Peyer's patch (tissue), 4 donors: Measurements from ENCODE around the gene NTS. TPM values are rescaled to one million over a fixed set of nuclear protein-coding genes. Genes with fewer than 3 reads are reported as not detected.
A peak's percentile ranks its signal among the peaks of the same experiment; 100 is the strongest.

Source experiments
- DNase-seq, 3 donors: peaks; one replicate each; pipeline ENCODE4 v3.0.0-alpha.2; 2017 to 2019
- H3K27ac ChIP-seq, 4 donors: fragments of 200-600 bp; sonication (generic); one replicate each; pipeline ENCODE4 v1.5.1; 2016 to 2019
- H3K27me3 ChIP-seq, 2 donors: fragments of 200-600 bp; sonication (generic); one replicate each; pipeline ENCODE4 v1.5.1; 2019
- H3K36me3 ChIP-seq, 3 donors: fragments of 200-600 bp; sonication (generic); one replicate each; pipeline ENCODE4 v1.5.1; 2016 to 2019
- H3K4me1 ChIP-seq, 4 donors: fragments of 200-600 bp; sonication (generic); one replicate each; pipeline ENCODE4 v1.5.1; 2016 to 2019
- H3K4me3 ChIP-seq, 4 donors: fragments of 200-600 bp; sonication (generic); 1 replicate in 3 of 4; 2 replicates in 1 of 4; pipeline ENCODE4 v1.5.1; 2016 to 2019; ENCODE audit warnings: mild to moderate bottlenecking in 1 of 4
- H3K9me3 ChIP-seq, 4 donors: fragments of 200-600 bp; sonication (generic); one replicate each; pipeline ENCODE4 v1.5.1; 2016 to 2019; ENCODE audit warnings: mild to moderate bottlenecking in 1 of 4
- CTCF ChIP-seq, 6 experiments: fragments of 450-650 bp in 4 of 6; fragments of 200-600 bp in 2 of 6; sonication (generic) in 1 of 6; IDR thresholded peaks; one replicate each; pipeline ENCODE4 v1.5.1; 2017 to 2019; ENCODE audit warnings: antibody characterized with exemption in 6 of 6, mild to moderate bottlenecking in 3 of 6, moderate library complexity in 1 of 6
- POLR2A ChIP-seq, 2 donors: fragments of 450-650 bp; IDR thresholded peaks; one replicate each; pipeline ENCODE4 v1.5.1; 2017; ENCODE audit warnings: antibody characterized with exemption in 2 of 2, mild to moderate bottlenecking in 2 of 2, moderate library complexity in 2 of 2
- total RNA-seq, 4 donors: library from RNA; depleted of rRNA; stranded (reverse); fragments of >200 nt; gene quantifications; one replicate each; pipeline ENCODE4 v1.1.0, GENCODE V29; 2016

Gene NTS
- total RNA-seq, 4 donors from 2014 or later, result 35.4 to 241 (median 72.8) TPM; not detected in 1

GRCh38 chr12:85849344-85849743 is 24.8 kb upstream of the NTS start:
- H3K9me3 ChIP-seq, result no peaks in the 10 kb centered on the region
- no peak overlapping the region for H3K27ac ChIP-seq
- TF ChIP-seq POLR2A (IDR thresholded peaks at IDR 0.05) (no peak), CTCF (IDR thresholded peaks at IDR 0.05) (no peak)
- H3K4me3 ChIP-seq, result no peak overlapping the region
- no peaks in the 10 kb centered on the region for H3K36me3 ChIP-seq
- H3K27me3 ChIP-seq, result no peaks in the 10 kb centered on the region
- no peak for DNase-seq
- H3K4me1 ChIP-seq, result no peaks in the 10 kb centered on the region

GRCh38 chr12:85855305-85855704 is 18.8 kb upstream of the NTS start:
- no peak for TF ChIP-seq POLR2A (IDR thresholded peaks at IDR 0.05)
- no peak for TF ChIP-seq CTCF (IDR thresholded peaks at IDR 0.05)

DNA sequence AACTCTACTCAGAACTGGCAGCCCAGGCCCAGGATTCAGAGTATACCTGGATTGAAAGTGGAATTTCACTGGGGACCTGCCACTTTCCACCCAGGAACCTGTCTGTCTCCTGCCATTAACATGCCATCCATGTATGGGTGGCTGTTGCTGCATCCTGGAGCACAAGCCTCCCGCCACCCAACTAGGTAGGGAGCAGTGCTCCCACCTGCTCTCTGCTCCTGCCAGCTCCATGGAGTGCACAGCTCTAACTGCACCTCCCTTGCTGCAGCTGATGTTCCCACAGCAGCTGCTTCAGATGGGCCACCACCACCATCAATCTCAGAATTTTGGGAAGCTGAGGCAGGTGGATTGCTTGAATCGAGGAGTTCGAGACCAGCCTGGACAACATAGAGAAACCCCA is 17.1 kb upstream of the NTS start:
- H3K27me3 ChIP-seq, result no peaks in the 10 kb centered on the region
- no peaks in the 10 kb centered on the region for H3K4me1 ChIP-seq
- no peak overlapping the region for H3K27ac ChIP-seq
- no peaks in the 10 kb centered on the region for H3K36me3 ChIP-seq
- no peak overlapping the region for H3K4me3 ChIP-seq
- no peak for TF ChIP-seq CTCF (IDR thresholded peaks at IDR 0.05)
- TF ChIP-seq POLR2A (IDR thresholded peaks at IDR 0.05), result no peak
- no peaks in the 10 kb centered on the region for H3K9me3 ChIP-seq
- DNase-seq, result no peak

More at GRCh38 chr12:85855305-85855704, 18.8 kb upstream of the NTS start:
- no peak overlapping the region for H3K4me3 ChIP-seq
- H3K9me3 ChIP-seq, result no peaks in the 10 kb centered on the region
- no peaks in the 10 kb centered on the region for H3K36me3 ChIP-seq
- H3K27me3 ChIP-seq, result no peaks in the 10 kb centered on the region
- no peaks in the 10 kb centered on the region for H3K4me1 ChIP-seq
- DNase-seq, result no peak
- H3K27ac ChIP-seq, result no peak overlapping the region

- no peaks in the 10 kb centered on the region for H3K27me3 ChIP-seq
- H3K9me3 ChIP-seq, result no peaks in the 10 kb centered on the region
- TF ChIP-seq POLR2A (IDR thresholded peaks at IDR 0.05) (no peak), CTCF (IDR thresholded peaks at IDR 0.05) (no peak)
- DNase-seq, result no peak
- H3K36me3 ChIP-seq, result no peaks in the 10 kb centered on the region
- no peak overlapping the region for H3K4me3 ChIP-seq
- H3K4me1 ChIP-seq, result no peaks in the 10 kb centered on the region
- no peak overlapping the region for H3K27ac ChIP-seq
Observed at GRCh38 chr12:85865890-85866289, 8.2 kb upstream of the NTS start.

- Histone ChIP-seq H3K4me3 (no peak overlapping the region), H3K27ac (no peak overlapping the region), H3K36me3 (no peaks in the 10 kb centered on the region), H3K27me3 (no peaks in the 10 kb centered on the region), H3K9me3 (no peaks in the 10 kb centered on the region), H3K4me1 (no peaks in the 10 kb centered on the region)
- TF ChIP-seq POLR2A (IDR thresholded peaks at IDR 0.05), result no peak
- TF ChIP-seq CTCF (IDR thresholded peaks at IDR 0.05), result peak in 5 of 6 experiments; percentile 37 to 88 (median 80)
- DNase-seq, result no peak
Observed at GRCh38 chr12:85866986-85867776, 6.9 kb upstream of the NTS start.
